Muscle of leg (tissue), 11 donors: ENCODE data around the gene JMJD1C. TPM values are rescaled to one million over a fixed set of nuclear protein-coding genes. Genes with fewer than 3 reads are reported as not detected.
"Not testable (repeated sequence)": the region's sequence is repeated elsewhere in the genome, so short reads cannot be mapped to it uniquely, and the experiment has no call there.

Experiments
- DNase-seq: peaks from one replicate; pipeline ENCODE4 v3.0.0; 2013
- H3K27ac ChIP-seq: one replicate; pipeline ENCODE4 v1.5.1; 2013; ENCODE audit warnings: mild to moderate bottlenecking, low read length, control low read depth
- H3K27me3 ChIP-seq: one replicate; pipeline ENCODE4 v1.6.1; 2013; ENCODE audit warnings: low read length; ENCODE audit not compliant: control insufficient read depth, insufficient read depth
- H3K36me3 ChIP-seq: one replicate; pipeline ENCODE4 v1.6.1; 2013; ENCODE audit warnings: low read length; ENCODE audit not compliant: control insufficient read depth, insufficient read depth
- H3K4me1 ChIP-seq: one replicate; pipeline ENCODE4 v1.6.1; 2013; ENCODE audit warnings: low read length; ENCODE audit not compliant: control insufficient read depth, insufficient read depth
- H3K4me3 ChIP-seq: one replicate; pipeline ENCODE4 v1.5.1; 2013; ENCODE audit warnings: low read length, control low read depth
- H3K9me3 ChIP-seq: replicated peaks from 2 replicates; pipeline ENCODE4 v1.6.1; 2013; ENCODE audit warnings: low read depth, low read length; ENCODE audit not compliant: control insufficient read depth
- WGBS: methylation state at CpG from one replicate; pipeline ENCODE4 v1.1.5; 2013; ENCODE audit warnings: missing lambda C conversion rate; ENCODE audit not compliant: insufficient coverage; 5-methylcytosine and 5-hydroxymethylcytosine counted together
- polyA plus RNA-seq, 8 donors: library from polyadenylated mRNA; unstranded; fragments of 120-200 nt; gene quantifications; one replicate each; pipeline versions ENCODE4 v1.2.1 to v1.2.3, GENCODE V29; 2013; ENCODE audit warnings: inconsistent platforms in 1 of 8, low replicate concordance in 1 of 8; ENCODE audit not compliant: insufficient read length in 8 of 8, insufficient read depth in 1 of 8
- total RNA-seq: library from RNA; stranded (reverse); fragments of 120-200 nt; gene quantifications from one replicate; pipeline ENCODE4 v1.2.4, GENCODE V29; 2013

Gene JMJD1C
- total and polyA plus RNA-seq, 9 donors = 55.5 to 104 (median 74.7) TPM

DNA sequence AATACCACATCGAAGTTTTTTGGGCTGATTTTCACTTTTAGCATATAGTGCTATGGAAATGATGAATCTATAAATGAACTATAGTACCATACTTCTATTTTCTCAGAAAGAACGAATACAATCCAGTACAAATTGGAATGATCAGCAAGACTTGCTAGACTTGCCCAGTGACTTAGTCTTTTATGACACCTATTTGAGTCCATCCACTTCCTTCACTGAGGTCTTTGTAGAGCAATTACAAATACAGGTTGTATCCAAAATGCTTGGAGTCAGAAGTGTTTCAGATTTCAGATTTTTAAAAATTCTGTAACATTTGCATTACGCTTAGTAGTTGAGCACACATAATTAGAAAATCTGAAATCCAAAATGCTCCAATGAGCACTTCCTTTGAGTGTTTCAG lies 228.4 kb downstream of the JMJD1C start:
- Histone ChIP-seq H3K9me3 (no peaks in the 10 kb centered on the region), H3K27ac (no peak overlapping the region), H3K36me3 (no peaks in the 10 kb centered on the region), H3K4me3 (no peak overlapping the region), H3K4me1 (peaks cover 2% of the 10 kb centered on the region), H3K27me3 (no peaks in the 10 kb centered on the region)
- no peak for DNase-seq
- WGBS = no CpG with 5 or more reads among the region's 3 CpGs

DNA sequence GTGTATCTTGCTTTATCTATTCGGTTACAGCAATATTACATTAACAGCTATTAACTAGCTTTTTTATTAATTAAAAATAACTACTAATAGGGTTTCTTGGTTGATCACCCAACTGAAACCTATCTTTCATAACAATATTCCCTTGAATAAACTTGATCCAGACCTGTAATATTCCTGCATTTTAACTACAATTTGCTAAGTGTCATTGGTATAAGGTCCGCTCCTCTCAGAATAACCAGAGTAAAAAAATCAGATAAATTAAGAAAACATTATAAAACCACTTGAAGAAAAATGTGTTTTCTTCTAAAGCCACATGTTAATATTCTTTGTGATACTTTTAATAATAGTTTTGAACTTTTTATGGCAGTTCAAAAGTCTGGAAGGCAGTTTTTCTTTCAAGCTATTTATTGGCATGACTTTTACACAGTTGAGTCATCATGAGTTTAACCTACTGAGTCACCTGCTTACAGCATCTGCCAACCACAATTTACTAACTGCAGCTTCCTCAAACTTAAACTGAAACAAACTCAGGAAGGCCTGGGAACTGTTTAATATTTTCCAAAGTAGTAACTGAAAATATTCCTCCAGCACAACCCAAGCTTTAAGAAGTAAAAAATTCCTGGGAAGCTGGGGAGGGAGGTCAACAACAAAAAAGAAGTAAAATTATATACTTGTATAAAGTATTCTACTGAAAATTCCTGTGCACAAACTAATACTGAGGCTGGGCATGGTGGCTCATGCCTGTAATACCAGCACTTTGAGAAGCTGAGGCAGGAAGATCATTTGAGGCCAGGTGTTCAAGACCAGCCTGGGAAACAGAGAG lies 229.5 kb downstream of the JMJD1C start:
- H3K9me3 ChIP-seq = no peaks in the 10 kb centered on the region
- no CpG with 5 or more reads among the region's 2 CpGs for WGBS
- no peak overlapping the region for H3K4me3 ChIP-seq
- H3K36me3 ChIP-seq = peaks cover under 1% of the 10 kb centered on the region
- H3K27me3 ChIP-seq = no peaks in the 10 kb centered on the region
- H3K4me1 ChIP-seq = peaks cover 2% of the 10 kb centered on the region
- DNase-seq = peak; percentile 90
- peak overlapping the region; percentile 40 for H3K27ac ChIP-seq

DNA sequence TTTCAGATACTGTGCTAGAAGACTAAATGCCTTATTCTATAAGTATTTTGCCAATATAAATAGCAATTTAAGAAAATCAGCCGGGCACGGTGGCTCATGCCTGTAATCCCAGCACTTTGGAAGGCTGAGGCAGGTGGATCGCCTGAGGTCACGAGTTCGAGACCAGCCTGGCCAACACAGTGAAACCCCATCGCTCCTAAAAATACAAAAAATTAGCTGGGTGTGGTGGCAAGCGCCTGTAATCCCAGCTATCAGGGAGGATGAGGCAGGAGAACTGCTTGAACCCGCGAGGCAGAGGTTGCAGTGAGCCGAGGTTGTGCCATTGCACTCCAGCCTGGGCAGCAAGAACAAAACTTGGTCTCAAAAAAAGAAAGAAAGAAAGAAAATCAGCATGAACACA lies 230.6 kb downstream of the JMJD1C start:
- not testable (repeated sequence) for H3K36me3 ChIP-seq, H3K27me3 ChIP-seq, H3K4me1 ChIP-seq, H3K27ac ChIP-seq, H3K4me3 ChIP-seq, DNase-seq, H3K9me3 ChIP-seq
- 100% methylated on average over 1 of the region's 10 CpGs for WGBS

DNA sequence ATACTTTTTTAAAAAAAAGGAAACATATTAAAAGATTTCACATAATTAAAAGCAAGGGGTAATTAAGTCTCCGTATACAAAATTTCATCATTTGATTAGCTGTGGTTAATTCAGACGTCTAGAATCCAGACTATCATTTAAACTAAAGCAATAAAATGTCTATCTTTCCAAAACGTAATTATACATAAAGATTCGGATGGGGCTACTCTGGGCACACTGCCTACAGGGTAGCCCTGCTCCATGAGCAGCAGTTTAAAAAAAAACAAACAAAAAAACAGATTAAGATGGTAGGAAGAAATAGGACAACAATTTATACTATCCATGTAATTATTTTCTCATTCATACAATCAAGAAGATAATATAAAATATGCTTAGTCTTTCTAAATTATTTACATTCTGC lies 236.6 kb downstream of the JMJD1C start:
- Histone ChIP-seq H3K9me3 (no peaks in the 10 kb centered on the region), H3K36me3 (peaks cover 3% of the 10 kb centered on the region), H3K4me1 (no peaks in the 10 kb centered on the region), H3K27me3 (no peaks in the 10 kb centered on the region), H3K27ac (no peak overlapping the region), H3K4me3 (no peak overlapping the region)
- no CpG with 5 or more reads among the region's 4 CpGs for WGBS
- no peak for DNase-seq

- Histone ChIP-seq H3K4me1 (no peaks in the 10 kb centered on the region), H3K27me3 (no peaks in the 10 kb centered on the region), H3K36me3 (peaks cover 3% of the 10 kb centered on the region), H3K4me3 (no peak overlapping the region), H3K27ac (no peak overlapping the region), H3K9me3 (no peaks in the 10 kb centered on the region)
- no peak for DNase-seq
Observed at GRCh38 chr10:63228237-63228636, 237.5 kb downstream of the JMJD1C start.

DNA sequence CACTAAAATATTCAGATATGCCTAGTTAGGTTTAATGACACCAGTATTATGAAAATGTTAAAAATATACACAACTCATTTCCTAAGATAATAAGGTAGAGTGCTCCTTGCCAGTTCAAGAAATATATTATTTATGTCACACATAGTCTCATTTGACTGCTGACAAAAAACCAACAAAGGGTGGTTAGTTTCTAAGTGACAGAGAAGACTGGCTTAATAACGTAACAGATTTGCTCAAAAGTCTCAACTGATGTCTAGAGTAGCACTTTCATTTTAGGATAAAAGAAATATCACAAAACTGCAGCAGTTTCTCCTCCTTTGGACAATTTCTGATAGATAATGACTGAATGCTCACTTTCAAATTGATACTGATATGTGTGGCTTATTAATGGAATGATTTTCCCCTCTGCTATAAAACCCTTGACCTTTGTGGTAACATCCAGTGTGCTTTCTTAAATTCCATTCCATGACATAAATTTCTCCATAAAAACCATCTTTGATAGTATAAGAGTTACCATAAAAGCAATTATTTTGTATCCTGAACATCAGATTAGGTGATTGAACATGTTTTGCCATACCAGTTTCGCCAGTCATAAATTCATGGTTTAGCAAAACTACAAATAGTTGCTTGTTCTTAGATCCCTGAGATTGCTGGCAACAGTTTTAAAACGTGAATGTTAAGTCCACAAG lies 238.4 kb downstream of the JMJD1C start:
- Histone ChIP-seq H3K36me3 (peaks cover 3% of the 10 kb centered on the region), H3K27me3 (no peaks in the 10 kb centered on the region), H3K4me3 (no peak overlapping the region), H3K4me1 (no peaks in the 10 kb centered on the region), H3K27ac (no peak overlapping the region), H3K9me3 (no peaks in the 10 kb centered on the region)
- WGBS = no CpG with 5 or more reads among the region's 3 CpGs
- no peak for DNase-seq

DNA sequence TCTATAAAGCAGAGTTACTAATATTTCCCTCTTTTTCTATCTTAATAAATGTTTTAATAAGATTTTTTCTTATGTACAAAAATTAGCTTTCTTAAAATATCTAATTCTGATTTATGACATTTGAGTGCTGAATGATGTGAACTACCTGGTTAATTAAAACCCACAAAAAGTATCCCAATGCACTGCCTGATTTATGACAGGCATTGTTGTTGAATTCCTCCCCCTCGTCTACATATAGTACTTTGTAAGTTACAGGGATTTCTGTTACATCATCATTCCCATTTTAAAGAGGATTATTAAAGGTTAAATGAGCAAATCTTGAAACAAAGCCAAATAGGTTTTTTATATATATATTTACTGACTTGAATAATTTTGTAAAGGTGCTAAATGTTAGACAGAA lies 241.5 kb downstream of the JMJD1C start:
- no peaks in the 10 kb centered on the region for H3K4me1 ChIP-seq

DNA sequence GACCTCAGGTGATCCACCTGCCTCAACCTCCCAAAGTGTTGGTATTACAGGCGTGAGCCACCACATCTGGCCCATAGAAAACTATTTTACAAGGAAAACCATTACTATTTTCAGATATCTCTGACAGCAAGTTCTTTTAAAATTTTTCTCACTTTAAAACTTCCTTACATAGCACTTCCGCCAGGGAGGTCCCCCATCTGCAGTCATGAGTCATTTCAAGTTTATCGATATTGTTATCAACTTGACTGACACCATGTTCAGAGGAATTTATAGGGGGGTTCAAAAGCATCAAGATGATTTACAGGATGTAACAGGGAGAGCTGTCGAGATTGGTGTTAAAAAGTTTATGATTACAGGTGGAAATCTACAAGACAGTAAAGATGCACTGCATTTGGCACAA lies 243.8 kb downstream of the JMJD1C start:
- Histone ChIP-seq H3K9me3 (no peaks in the 10 kb centered on the region), H3K36me3 (no peaks in the 10 kb centered on the region), H3K27me3 (no peaks in the 10 kb centered on the region), H3K4me1 (no peaks in the 10 kb centered on the region), H3K4me3 (no peak overlapping the region), H3K27ac (no peak overlapping the region)
- no peak for DNase-seq
- WGBS = 100% methylated on average over 1 of the region's 4 CpGs

More for the DNA sequence above, 241.5 kb downstream of the JMJD1C start:
- DNase-seq = no peak
- no CpG with 5 or more reads among the region's 1 CpG for WGBS
- Histone ChIP-seq H3K27ac (no peak overlapping the region), H3K9me3 (no peaks in the 10 kb centered on the region), H3K27me3 (no peaks in the 10 kb centered on the region), H3K4me3 (no peak overlapping the region), H3K36me3 (no peaks in the 10 kb centered on the region)

DNA sequence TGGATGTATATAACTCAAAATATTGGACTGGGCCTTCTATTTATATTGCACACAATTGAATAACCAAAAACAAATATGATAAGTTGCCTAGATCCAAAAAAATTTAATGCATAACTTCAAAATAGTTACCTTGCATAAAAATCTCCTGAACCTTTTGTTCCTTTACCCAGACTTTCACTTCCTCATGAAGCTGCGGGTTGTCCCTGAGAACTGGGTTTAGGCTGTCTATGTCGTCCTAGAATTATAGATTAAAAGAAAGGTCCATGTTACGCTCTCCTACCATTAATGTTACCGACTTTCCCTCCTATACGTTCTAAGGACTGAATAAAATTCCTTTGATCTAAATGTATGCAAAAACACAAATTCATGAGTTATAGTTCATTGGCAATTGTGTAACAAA lies 246.0 kb downstream of the JMJD1C start:
- no CpG with 5 or more reads among the region's 5 CpGs for WGBS
- Histone ChIP-seq H3K27me3 (no peaks in the 10 kb centered on the region), H3K4me1 (no peaks in the 10 kb centered on the region), H3K27ac (no peak overlapping the region), H3K36me3 (peaks cover 4% of the 10 kb centered on the region), H3K9me3 (no peaks in the 10 kb centered on the region), H3K4me3 (no peak overlapping the region)
- DNase-seq = no peak

- H3K27ac ChIP-seq = no peak overlapping the region
- DNase-seq = peak; percentile 74
- no CpG with 5 or more reads among the region's 3 CpGs for WGBS
Observed at GRCh38 chr10:63217120-63217605, 248.6 kb downstream of the JMJD1C start.

More at GRCh38 chr10:63217120-63217605, 248.6 kb downstream of the JMJD1C start:
- no peaks in the 10 kb centered on the region for H3K4me1 ChIP-seq
- no peaks in the 10 kb centered on the region for H3K9me3 ChIP-seq
- H3K36me3 ChIP-seq = peaks cover 21% of the 10 kb centered on the region
- H3K4me3 ChIP-seq = no peak overlapping the region
- no peaks in the 10 kb centered on the region for H3K27me3 ChIP-seq
